GM23338 (cell line): ENCODE data around the gene RPRD1A. TPM values are rescaled to one million over a fixed set of nuclear protein-coding genes. Genes with fewer than 3 reads are reported as not detected.
"Not testable (repeated sequence)": the region's sequence is repeated elsewhere in the genome, so short reads cannot be mapped to it uniquely, and the experiment has no call there.

Source experiments
- ATAC-seq: fragments of 200-7000 bp; cut with Tn5 transposase; 3 replicates; pipeline ENCODE4 v1.9.1; 2020
- DNase-seq: peaks from one replicate; pipeline ENCODE4 v3.0.0-alpha.2; 2015; ENCODE audit warnings: low spot score
- H2AFZ ChIP-seq: fragments of 200-600 bp; sonication (generic); 2 replicates; pipeline ENCODE4 v1.8.0; 2016; ENCODE audit warnings: antibody characterized with exemption, mild to moderate bottlenecking, moderate library complexity
- H3F3A ChIP-seq: fragments of 200-600 bp; sonication (generic); replicated peaks from 2 replicates; pipeline ENCODE4 v1.8.0; 2017; ENCODE audit warnings: antibody characterized with exemption, mixed run types, low read depth
- H3K27ac ChIP-seq: fragments of 200-600 bp; sonication (generic); 2 replicates; pipeline ENCODE4 v1.6.1; 2016; ENCODE audit warnings: low read depth
- H3K27me3 ChIP-seq: fragments of 200-600 bp; sonication (generic); 2 replicates; pipeline ENCODE4 v1.8.0; 2016; ENCODE audit warnings: mild to moderate bottlenecking, mixed run types, moderate library complexity; ENCODE audit not compliant: insufficient read depth
- H3K36me3 ChIP-seq: fragments of 200-600 bp; sonication (generic); 2 replicates; pipeline ENCODE4 v1.8.0; 2016; ENCODE audit warnings: mild to moderate bottlenecking; ENCODE audit not compliant: insufficient read depth
- H3K4me1 ChIP-seq: fragments of 200-600 bp; sonication (generic); 2 replicates; pipeline ENCODE4 v1.8.0; 2016; ENCODE audit warnings: mild to moderate bottlenecking, moderate library complexity; ENCODE audit not compliant: insufficient read depth
- H3K4me2 ChIP-seq: fragments of 200-600 bp; sonication (generic); 2 replicates; pipeline ENCODE4 v1.7.1; 2017; ENCODE audit warnings: mixed run types
- H3K4me3 ChIP-seq: fragments of 200-600 bp; sonication (generic); 2 replicates; pipeline ENCODE4 v1.6.1; 2016; ENCODE audit warnings: mixed run types
- H3K79me2 ChIP-seq: fragments of 200-600 bp; sonication (generic); replicated peaks from 2 replicates; pipeline ENCODE4 v1.8.0; 2017; ENCODE audit warnings: mild to moderate bottlenecking; ENCODE audit not compliant: insufficient read depth
- H3K9me2 ChIP-seq: fragments of 200-600 bp; sonication (generic); 2 replicates; pipeline ENCODE4 v1.8.0; 2017; ENCODE audit not compliant: insufficient read depth
- H4K20me1 ChIP-seq: fragments of 200-600 bp; sonication (generic); replicated peaks from 2 replicates; pipeline ENCODE4 v1.8.0; 2017; ENCODE audit warnings: mild to moderate bottlenecking; ENCODE audit not compliant: insufficient read depth
- H3K27ac Mint-ChIP-seq: 2 replicates; pipeline ENCODE4 v1.8.0; 2020; ENCODE audit warnings: inconsistent platforms, mild to moderate bottlenecking, moderate library complexity, mixed read lengths
- H3K27me3 Mint-ChIP-seq: 3 replicates; pipeline ENCODE4 v1.8.0; 2022; ENCODE audit warnings: low read depth, mild to moderate bottlenecking, moderate library complexity, mixed read lengths, inconsistent platforms; ENCODE audit not compliant: insufficient read depth, poor library complexity
- H3K36me3 Mint-ChIP-seq: 3 replicates; pipeline ENCODE4 v1.8.0; 2021; ENCODE audit warnings: low read depth, mild to moderate bottlenecking, inconsistent platforms, moderate library complexity, mixed read lengths
- H3K4me1 Mint-ChIP-seq: 3 replicates; pipeline ENCODE4 v1.8.0; 2020; ENCODE audit warnings: mild to moderate bottlenecking, inconsistent platforms, mixed read lengths
- H3K4me3 Mint-ChIP-seq: 3 replicates; pipeline ENCODE4 v1.8.0; 2021; ENCODE audit warnings: moderate library complexity, mild to moderate bottlenecking, inconsistent platforms, mixed read lengths
- H3K9me3 Mint-ChIP-seq: 3 replicates; pipeline ENCODE4 v1.8.0; 2020; ENCODE audit warnings: moderate library complexity, mild to moderate bottlenecking, inconsistent platforms, mixed read lengths
- CREB1 ChIP-seq: fragments of 250-450 bp; sonication (Bioruptor Pico); IDR thresholded peaks from 2 replicates; pipeline ENCODE4 v1.5.0; 2020; ENCODE audit warnings: low read depth, mild to moderate bottlenecking, moderate library complexity
- EZH2 ChIP-seq: fragments of 200-600 bp; sonication (generic); IDR thresholded peaks from one replicate; pipeline ENCODE4 v1.8.0; 2017; ENCODE audit warnings: antibody characterized with exemption, mild to moderate bottlenecking, low read depth; ENCODE audit not compliant: unreplicated experiment
- ZNF331 ChIP-seq: fragments of 250-450 bp; sonication (Bioruptor Pico); IDR thresholded peaks from 2 replicates; pipeline ENCODE4 v1.5.0; 2020; ENCODE audit warnings: low read depth, mild to moderate bottlenecking, moderate library complexity
- polyA plus RNA-seq: library from polyadenylated mRNA; unstranded; fragments of >200 nt; fragmentation: Nextera tagmentation; extraction: Ambion mirVana; gene quantifications from 2 replicates; pipeline ENCODE4 v1.2.1, GENCODE V29; 2016
- total RNA-seq: library from RNA; depleted of rRNA; stranded (reverse); fragments of >200 nt; shearing (Covaris generic); gene quantifications from 2 replicates; pipeline ENCODE4 v1.2.3, GENCODE V29; 2014
- TF ChIP-seq, protein P1 (sequence below): IDR thresholded peaks from 2 replicates; pipeline ENCODE4 v1.6.1; 2016; ENCODE audit warnings: antibody characterized with exemption
- TF ChIP-seq, protein P2 (sequence below), 2 experiments: fragments of 200-600 bp in 1 of 2; sonication (generic) in 1 of 2; conservative IDR thresholded peaks; 2 replicates each; pipeline versions ENCODE4 v1.5.1 to v1.6.1; 2016 to 2017; ENCODE audit warnings: antibody characterized with exemption in 2 of 2, low read depth in 2 of 2, mild to moderate bottlenecking in 2 of 2, moderate library complexity in 1 of 2
- TF ChIP-seq, protein P3 (sequence below): fragments of 250-450 bp; sonication (Bioruptor Pico); IDR thresholded peaks from 2 replicates; pipeline ENCODE4 v1.5.0; 2020; ENCODE audit warnings: mild to moderate bottlenecking, moderate library complexity

The RPRD1A gene
- total and polyA plus RNA-seq, 2 experiments from 2014 or later, result 67.9 to 157 TPM

DNA sequence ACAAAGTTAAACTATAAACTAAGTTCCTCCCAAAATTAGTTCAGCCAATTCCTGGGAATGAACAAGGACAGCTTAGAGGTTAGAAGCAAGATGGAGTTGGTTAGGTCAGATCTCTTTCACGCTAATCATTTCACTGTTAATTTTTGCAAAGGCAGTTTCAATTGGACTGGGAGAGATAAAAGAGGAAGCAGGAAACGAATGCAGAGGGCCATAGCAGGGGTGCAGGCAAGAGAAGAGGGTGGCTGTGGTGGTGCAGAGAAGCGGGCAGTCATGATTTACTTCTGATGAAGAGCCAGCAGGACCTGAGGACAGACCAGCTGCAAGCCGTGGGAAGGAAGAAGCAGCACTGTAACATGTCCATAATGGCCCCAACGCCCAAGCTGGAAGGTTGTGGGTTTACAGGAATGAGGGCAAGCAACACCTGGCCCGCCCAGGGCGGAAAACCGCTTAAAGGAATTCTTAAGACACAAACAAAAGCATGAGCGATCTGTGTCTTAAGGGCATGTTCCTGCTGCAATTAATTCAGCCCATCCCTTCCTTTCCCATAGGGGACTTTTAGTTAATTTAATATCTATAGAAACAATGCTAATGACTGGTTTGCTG lies 99.0 kb downstream of the RPRD1A start:
- Histone ChIP-seq H3K27ac (no peak overlapping the region), H3F3A (peaks cover 9% of the 10 kb centered on the region; the same call in 1 of the 2 replicates), H3K79me2 (peaks cover 8% of the 10 kb centered on the region), H3K4me3 (no peak overlapping the region), H3K4me1 (peaks cover 11% of the 10 kb centered on the region), H3K9me2 (no peaks in the 10 kb centered on the region; the same call in 1 of the 2 replicates), H3K36me3 (no peaks in the 10 kb centered on the region), H4K20me1 (no peaks in the 10 kb centered on the region), H3K27me3 (no peaks in the 10 kb centered on the region), H3K4me2 (no peak overlapping the region), H2AFZ (no peak overlapping the region)
- H3K4me3 Mint-ChIP-seq, result no peak overlapping the region
- no peak overlapping the region for H3K27ac Mint-ChIP-seq
- DNase-seq (no peak), ATAC-seq (no peak)
- peaks cover 7% of the 10 kb centered on the region for H3K27me3 Mint-ChIP-seq
- H3K9me3 Mint-ChIP-seq, result peaks cover 9% of the 10 kb centered on the region; the same call in 2 of the 3 replicates
- H3K4me1 Mint-ChIP-seq, result peaks cover 11% of the 10 kb centered on the region
- TF ChIP-seq ZNF331 (CRISPR knock-in tag), result no peak
- no peak for TF ChIP-seq EZH2
- TF ChIP-seq, protein P1, sequence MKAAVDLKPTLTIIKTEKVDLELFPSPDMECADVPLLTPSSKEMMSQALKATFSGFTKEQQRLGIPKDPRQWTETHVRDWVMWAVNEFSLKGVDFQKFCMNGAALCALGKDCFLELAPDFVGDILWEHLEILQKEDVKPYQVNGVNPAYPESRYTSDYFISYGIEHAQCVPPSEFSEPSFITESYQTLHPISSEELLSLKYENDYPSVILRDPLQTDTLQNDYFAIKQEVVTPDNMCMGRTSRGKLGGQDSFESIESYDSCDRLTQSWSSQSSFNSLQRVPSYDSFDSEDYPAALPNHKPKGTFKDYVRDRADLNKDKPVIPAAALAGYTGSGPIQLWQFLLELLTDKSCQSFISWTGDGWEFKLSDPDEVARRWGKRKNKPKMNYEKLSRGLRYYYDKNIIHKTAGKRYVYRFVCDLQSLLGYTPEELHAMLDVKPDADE, result no peak
- TF ChIP-seq, protein P2, sequence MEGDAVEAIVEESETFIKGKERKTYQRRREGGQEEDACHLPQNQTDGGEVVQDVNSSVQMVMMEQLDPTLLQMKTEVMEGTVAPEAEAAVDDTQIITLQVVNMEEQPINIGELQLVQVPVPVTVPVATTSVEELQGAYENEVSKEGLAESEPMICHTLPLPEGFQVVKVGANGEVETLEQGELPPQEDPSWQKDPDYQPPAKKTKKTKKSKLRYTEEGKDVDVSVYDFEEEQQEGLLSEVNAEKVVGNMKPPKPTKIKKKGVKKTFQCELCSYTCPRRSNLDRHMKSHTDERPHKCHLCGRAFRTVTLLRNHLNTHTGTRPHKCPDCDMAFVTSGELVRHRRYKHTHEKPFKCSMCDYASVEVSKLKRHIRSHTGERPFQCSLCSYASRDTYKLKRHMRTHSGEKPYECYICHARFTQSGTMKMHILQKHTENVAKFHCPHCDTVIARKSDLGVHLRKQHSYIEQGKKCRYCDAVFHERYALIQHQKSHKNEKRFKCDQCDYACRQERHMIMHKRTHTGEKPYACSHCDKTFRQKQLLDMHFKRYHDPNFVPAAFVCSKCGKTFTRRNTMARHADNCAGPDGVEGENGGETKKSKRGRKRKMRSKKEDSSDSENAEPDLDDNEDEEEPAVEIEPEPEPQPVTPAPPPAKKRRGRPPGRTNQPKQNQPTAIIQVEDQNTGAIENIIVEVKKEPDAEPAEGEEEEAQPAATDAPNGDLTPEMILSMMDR (conservative IDR thresholded peaks at IDR 0.05; ENCODE audit: low read depth in 2 of 2), result no peak
- no peak for TF ChIP-seq CREB1 (CRISPR knock-in tag)
- H3K36me3 Mint-ChIP-seq, result peaks cover 15% of the 10 kb centered on the region

DNA sequence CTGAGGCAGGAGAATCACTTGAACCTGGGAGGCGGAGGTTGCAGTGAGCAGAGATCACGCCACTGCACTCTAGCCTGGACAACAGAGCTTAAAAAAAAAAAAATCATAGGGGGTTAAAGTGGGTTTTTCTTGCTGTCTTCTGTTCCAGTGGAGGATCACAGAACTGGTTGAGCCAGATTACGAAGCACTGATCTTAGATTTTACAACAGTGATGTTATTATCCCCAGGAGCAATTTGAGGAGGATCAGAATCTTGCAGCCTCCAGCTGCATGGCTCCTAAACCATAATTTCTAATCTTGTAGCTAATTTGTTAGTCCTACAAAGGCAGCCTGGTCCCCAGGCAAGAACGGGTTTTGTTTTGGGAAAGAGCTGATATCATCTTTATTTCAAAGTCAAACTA lies 99.5 kb downstream of the RPRD1A start:
- peaks cover 12% of the 10 kb centered on the region for H3K36me3 Mint-ChIP-seq
- peaks cover 12% of the 10 kb centered on the region; the same call in 2 of the 3 replicates for H3K9me3 Mint-ChIP-seq
- H3K4me1 ChIP-seq, H3K27ac ChIP-seq, H2AFZ ChIP-seq, H3K4me1 Mint-ChIP-seq, ATAC-seq, H3K27ac Mint-ChIP-seq, H3K27me3 Mint-ChIP-seq, H3K4me2 ChIP-seq, H3K36me3 ChIP-seq, H3K27me3 ChIP-seq, DNase-seq, H3K9me2 ChIP-seq, H3K4me3 Mint-ChIP-seq, H3K79me2 ChIP-seq, H4K20me1 ChIP-seq, H3F3A ChIP-seq, H3K4me3 ChIP-seq: not testable (repeated sequence)

DNA sequence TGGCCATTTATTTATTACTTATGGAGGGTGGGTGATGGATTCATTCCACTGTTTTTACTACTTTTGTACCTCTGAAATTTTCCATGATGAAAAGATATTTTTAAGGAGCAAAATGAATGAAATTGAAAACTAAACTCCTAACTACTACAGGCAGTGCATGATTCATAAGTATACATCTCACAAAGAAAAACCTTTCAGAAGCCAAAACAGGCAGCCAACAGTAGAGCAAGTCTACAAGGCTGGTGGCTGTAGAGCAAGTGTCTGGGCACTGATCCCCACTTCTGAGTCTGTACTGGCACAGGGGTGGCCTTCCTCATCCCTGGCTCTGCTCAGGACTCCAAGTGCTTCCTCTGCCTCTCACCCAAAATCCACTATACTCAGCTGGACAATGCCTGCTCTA lies 103.0 kb downstream of the RPRD1A start:
- Histone ChIP-seq H3K9me2 (no peaks in the 10 kb centered on the region; the same call in 1 of the 2 replicates), H3K79me2 (no peaks in the 10 kb centered on the region), H2AFZ (no peak overlapping the region), H3K27ac (no peak overlapping the region), H3F3A (no peaks in the 10 kb centered on the region), H3K4me3 (no peak overlapping the region), H3K27me3 (no peaks in the 10 kb centered on the region), H3K4me1 (no peaks in the 10 kb centered on the region), H3K4me2 (no peak overlapping the region), H3K36me3 (no peaks in the 10 kb centered on the region), H4K20me1 (no peaks in the 10 kb centered on the region)
- ATAC-seq (no peak), DNase-seq (no peak)
- H3K9me3 Mint-ChIP-seq, result peaks cover 30% of the 10 kb centered on the region
- no peaks in the 10 kb centered on the region for H3K4me1 Mint-ChIP-seq
- no peak overlapping the region for H3K27ac Mint-ChIP-seq
- peaks cover 20% of the 10 kb centered on the region for H3K36me3 Mint-ChIP-seq
- peaks cover 4% of the 10 kb centered on the region for H3K27me3 Mint-ChIP-seq
- no peak overlapping the region for H3K4me3 Mint-ChIP-seq
- TF ChIP-seq, protein P3, sequence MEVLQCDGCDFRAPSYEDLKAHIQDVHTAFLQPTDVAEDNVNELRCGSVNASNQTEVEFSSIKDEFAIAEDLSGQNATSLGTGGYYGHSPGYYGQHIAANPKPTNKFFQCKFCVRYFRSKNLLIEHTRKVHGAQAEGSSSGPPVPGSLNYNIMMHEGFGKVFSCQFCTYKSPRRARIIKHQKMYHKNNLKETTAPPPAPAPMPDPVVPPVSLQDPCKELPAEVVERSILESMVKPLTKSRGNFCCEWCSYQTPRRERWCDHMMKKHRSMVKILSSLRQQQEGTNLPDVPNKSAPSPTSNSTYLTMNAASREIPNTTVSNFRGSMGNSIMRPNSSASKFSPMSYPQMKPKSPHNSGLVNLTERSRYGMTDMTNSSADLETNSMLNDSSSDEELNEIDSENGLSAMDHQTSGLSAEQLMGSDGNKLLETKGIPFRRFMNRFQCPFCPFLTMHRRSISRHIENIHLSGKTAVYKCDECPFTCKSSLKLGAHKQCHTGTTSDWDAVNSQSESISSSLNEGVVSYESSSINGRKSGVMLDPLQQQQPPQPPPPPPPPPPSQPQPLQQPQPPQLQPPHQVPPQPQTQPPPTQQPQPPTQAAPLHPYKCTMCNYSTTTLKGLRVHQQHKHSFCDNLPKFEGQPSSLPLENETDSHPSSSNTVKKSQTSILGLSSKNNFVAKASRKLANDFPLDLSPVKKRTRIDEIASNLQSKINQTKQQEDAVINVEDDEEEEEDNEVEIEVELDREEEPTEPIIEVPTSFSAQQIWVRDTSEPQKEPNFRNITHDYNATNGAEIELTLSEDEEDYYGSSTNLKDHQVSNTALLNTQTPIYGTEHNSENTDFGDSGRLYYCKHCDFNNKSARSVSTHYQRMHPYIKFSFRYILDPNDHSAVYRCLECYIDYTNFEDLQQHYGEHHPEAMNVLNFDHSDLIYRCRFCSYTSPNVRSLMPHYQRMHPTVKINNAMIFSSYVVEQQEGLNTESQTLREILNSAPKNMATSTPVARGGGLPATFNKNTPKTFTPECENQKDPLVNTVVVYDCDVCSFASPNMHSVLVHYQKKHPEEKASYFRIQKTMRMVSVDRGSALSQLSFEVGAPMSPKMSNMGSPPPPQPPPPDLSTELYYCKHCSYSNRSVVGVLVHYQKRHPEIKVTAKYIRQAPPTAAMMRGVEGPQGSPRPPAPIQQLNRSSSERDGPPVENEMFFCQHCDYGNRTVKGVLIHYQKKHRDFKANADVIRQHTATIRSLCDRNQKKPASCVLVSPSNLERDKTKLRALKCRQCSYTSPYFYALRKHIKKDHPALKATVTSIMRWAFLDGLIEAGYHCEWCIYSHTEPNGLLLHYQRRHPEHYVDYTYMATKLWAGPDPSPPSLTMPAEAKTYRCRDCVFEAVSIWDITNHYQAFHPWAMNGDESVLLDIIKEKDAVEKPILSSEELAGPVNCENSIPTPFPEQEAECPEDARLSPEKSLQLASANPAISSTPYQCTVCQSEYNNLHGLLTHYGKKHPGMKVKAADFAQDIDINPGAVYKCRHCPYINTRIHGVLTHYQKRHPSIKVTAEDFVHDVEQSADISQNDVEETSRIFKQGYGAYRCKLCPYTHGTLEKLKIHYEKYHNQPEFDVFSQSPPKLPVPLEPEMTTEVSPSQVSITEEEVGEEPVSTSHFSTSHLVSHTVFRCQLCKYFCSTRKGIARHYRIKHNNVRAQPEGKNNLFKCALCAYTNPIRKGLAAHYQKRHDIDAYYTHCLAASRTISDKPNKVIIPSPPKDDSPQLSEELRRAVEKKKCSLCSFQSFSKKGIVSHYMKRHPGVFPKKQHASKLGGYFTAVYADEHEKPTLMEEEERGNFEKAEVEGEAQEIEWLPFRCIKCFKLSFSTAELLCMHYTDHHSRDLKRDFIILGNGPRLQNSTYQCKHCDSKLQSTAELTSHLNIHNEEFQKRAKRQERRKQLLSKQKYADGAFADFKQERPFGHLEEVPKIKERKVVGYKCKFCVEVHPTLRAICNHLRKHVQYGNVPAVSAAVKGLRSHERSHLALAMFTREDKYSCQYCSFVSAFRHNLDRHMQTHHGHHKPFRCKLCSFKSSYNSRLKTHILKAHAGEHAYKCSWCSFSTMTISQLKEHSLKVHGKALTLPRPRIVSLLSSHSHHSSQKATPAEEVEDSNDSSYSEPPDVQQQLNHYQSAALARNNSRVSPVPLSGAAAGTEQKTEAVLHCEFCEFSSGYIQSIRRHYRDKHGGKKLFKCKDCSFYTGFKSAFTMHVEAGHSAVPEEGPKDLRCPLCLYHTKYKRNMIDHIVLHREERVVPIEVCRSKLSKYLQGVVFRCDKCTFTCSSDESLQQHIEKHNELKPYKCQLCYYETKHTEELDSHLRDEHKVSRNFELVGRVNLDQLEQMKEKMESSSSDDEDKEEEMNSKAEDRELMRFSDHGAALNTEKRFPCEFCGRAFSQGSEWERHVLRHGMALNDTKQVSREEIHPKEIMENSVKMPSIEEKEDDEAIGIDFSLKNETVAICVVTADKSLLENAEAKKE, result no peak
